ENCODE results near the gene ACOXL. TPM values are rescaled to one million over a fixed set of nuclear protein-coding genes. Genes with fewer than 3 reads are reported as not detected.

ACOXL gene
- total RNA-seq, 1 donor from 2014 or later = not detected

- DNase-seq (ENCODE audit: low spot score) = peak; percentile 64
Measured at GRCh38 chr2:110873597-110874452, 141.5 kb downstream of the ACOXL start.

DNA sequence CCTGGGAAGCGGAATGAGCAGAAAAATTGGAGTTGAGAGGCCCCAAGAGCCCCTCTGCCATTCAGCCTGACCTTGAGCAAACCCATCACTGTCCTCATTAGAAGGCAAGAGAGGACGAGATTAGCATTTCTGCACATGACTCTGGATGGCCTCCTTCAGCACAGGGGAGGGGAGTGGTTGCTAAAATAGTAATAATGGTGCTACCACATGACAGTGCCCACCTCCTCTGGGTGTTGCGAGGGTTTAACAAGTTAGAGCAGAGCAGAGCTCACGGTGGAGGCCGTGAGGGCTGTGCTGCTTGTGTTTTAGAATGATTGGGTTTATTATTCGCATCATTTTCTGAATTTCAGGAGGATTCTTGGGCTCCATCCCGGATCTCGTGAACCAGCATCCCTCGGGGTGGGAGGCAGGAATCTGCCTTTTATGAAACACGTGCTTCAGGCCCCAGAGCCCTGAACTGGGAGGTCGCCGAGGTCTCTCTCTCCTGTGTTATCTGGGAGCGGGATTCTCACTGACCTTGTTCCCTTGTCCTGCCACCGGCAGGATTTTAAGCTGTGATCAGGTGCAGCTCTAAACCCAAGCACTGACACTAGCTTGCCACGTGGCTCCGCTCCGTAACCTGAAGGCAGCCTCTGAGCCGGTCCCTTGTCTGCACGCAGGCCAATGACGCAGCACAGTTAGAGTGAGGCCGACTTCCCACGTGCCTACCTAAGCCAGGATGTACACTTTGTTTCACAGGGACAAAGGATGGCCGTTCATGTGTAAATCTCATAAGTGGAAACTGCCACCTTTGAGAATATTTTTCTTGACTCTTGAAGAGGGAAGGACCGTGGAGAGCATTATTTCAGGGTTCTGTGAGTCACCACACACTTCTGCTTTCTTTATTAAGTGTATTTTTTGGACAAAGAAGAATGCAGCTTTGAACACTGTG, 142.3 kb downstream of the ACOXL start:
- DNase-seq (ENCODE audit: low spot score) = peak; percentile 69

GRCh38 chr2:110875384-110875725, 143.0 kb downstream of the ACOXL start:
- DNase-seq (ENCODE audit: low spot score) = peak; percentile 71

- no peak for DNase-seq (ENCODE audit: low spot score)
Measured at GRCh38 chr2:110876167-110876999, 144.0 kb downstream of the ACOXL start.

GRCh38 chr2:110877031-110877827, 144.9 kb downstream of the ACOXL start:
- DNase-seq (ENCODE audit: low spot score) = no peak

GRCh38 chr2:110878150-110878549, 145.8 kb downstream of the ACOXL start:
- DNase-seq (ENCODE audit: low spot score) = no peak

DNA sequence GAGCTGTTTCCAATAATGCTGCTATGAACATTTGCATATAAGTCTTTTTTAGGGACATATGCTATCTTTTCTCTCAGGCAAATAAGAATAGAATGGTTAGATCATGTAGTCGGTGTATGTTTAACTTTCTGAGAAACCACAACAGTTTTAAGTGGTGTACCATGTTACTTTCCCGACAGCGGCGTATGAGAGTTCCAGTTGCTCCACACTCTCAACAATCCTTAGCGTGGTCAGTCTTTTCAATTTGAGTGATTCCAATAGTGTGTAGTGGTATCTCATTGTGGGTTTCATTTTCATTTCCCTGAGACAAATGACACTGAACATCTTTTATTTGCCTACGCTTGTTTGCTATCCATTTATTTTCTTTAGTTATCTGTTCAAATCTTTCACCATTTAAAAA, 149.5 kb downstream of the ACOXL start:
- DNase-seq (ENCODE audit: low spot score) = no peak

DNA sequence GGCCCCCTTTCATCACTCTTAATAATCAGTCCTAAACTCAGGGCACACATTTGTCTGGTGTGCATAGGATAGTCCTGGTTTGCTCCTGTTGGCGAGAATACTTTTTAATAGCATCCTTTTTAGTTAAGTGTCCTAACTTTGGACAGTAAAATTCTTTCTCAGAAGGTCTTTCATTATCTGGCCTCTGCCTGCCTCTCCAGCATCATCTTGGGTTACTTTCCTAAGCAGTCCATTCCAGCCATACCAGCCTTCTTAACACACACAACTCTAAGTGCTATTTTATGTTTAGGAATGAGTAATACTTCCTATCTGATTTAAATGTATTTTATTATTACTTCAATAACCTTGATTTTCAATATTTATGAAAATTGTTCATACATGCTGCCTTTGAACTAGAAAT, 151.0 kb downstream of the ACOXL start:
- DNase-seq (ENCODE audit: low spot score) = no peak

GRCh38 chr2:110885256-110885655, 152.9 kb downstream of the ACOXL start:
- no peak for DNase-seq (ENCODE audit: low spot score)

DNA sequence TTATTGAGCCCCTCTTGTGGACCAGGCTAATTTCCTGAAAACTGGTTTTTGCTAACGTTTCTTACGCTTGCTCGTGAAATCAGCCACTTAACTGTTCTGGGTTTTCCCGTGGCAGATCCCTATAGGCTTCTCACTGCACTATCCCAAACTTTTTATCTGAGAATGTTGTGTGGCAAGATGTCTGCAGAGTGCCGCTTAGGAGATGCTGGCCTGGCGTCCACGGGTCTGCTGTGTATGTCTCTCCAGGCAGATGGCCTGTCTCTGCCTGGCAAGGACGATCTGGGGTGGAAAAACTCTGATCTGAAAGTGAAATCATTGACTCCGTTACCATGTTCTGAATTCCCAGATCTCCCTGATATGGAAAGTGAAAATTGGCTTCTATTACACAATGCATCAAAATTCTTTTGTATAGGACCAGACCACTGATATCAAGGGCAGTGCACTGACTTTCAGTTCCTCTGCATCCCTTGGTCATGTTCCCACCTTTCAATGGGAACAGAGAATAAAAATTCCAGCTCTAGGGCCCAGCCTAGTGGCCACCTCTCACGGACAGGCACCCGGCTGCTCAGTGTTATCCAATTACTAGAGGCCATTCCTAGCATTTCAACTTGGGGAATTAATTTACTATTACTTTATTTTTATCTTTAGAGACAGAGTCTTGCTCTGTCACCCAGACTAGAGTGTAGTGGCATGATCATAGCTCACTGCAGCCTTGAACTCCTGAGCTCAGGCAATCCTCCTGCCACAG, 154.6 kb downstream of the ACOXL start:
- no peak for DNase-seq (ENCODE audit: low spot score)

DNA sequence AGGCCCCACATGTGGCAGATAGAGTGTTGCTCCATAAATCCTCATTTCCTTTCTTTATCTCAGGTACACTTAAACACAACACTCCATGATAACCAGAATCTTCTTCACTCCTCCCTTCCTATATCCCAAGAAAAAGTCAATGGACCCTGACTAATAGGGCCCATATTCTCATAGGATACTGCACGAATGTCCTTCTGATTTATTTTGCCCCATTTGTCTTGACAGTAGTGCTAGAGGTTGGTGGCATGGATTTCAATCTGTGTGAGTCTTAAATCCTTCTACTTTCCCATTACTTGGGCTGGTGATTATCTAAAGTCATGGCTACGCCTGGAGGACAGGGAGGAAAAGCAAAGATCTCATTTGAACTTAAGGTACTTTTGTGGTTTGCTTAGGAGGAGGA, 156.0 kb downstream of the ACOXL start:
- no peak for DNase-seq (ENCODE audit: low spot score)

DNA sequence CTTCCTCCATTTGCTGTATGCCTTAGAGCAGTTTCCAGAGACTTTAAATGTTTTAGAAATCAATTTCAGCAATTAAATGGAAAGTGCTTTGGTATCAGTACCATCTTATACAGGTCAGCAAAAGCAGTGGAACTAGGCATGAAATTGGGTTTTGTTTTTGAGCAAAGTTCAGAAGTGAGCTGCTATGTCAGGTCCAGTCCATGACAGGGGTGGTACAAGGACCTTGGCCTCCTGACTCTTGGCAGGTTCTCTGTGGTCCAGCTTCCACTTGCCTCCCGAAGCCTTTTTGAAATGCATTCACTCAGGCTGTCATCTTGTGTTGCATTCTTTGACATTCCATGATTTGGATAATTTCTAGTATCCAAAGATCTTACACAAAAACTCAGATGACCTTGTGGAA, 159.3 kb downstream of the ACOXL start:
- DNase-seq (ENCODE audit: low spot score) = no peak

DNA sequence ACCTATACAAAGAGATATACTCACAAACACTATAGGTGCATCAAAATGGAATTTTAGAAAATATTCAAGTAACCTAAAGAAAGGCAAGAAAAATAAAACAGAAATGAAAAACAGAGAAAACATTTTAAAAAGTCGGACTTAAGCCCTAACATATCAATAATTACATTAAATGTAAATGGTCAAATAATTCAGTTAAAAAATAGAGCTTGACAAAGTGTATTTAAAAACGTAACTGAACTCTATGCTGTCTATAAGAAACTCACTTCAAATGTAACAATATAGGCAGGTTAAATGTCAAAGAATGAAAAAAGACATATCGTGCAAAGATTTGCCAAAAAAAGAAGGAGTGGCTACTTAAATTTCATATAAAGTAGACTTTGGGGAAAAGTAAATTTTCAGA, 163.9 kb downstream of the ACOXL start:
- DNase-seq (ENCODE audit: low spot score) = no peak

GRCh38 chr2:110897966-110898365, 165.6 kb downstream of the ACOXL start:
- DNase-seq (ENCODE audit: low spot score) = no peak

DNA sequence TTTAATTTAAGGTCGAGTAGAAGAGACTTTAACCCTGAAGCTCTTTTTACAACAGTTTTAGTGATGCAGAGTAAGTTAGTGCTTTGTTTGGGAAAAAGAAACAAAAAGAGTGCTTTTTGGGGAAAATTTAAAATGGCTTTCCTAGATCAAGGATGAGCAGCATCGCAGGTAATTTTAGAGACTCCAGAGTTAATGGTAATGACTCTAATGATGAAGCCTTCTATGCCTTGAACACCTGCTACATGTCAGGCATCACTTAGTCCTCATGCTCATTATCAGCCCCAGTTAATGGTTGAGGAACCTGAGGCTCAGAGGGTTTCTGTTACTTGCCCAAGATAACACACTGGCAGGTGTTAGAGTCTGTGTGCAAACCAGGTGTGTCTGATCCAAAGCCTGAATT, 167.8 kb downstream of the ACOXL start:
- no peak for DNase-seq (ENCODE audit: low spot score)

DNA sequence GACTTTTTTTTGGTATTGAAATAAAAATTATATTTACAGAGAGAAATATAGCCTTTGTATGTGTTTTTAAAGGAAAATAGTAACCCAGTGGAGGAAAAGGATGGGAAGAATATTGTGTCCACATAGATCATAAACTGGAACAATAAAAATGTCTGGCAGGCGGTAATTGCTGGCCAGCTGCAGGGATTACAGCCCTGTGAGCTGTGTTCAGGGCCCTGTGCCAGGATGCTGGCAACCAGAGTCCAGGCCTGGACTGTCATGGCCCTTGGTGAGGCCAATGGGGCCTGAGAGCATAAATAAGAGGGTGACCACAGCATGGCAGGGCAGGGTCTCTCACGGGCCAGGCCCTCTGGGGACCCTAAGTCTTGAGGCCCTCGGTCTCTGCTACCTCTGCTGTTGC, 171.2 kb downstream of the ACOXL start:
- no peak for DNase-seq (ENCODE audit: low spot score)

GRCh38 chr2:110904116-110904778, 171.9 kb downstream of the ACOXL start:
- no peak for DNase-seq (ENCODE audit: low spot score)

GRCh38 chr2:110904779-110905148, 172.4 kb downstream of the ACOXL start:
- DNase-seq (ENCODE audit: low spot score) = no peak

GRCh38 chr2:110905217-110905616, 172.8 kb downstream of the ACOXL start:
- DNase-seq (ENCODE audit: low spot score) = no peak

Measured in mesenteric fat pad (tissue), 1 donor.